ENCODE measurements around the gene PTPRH.
A peak's percentile ranks its signal among the peaks of the same experiment; 100 is the strongest.

Gene PTPRH, protein sequence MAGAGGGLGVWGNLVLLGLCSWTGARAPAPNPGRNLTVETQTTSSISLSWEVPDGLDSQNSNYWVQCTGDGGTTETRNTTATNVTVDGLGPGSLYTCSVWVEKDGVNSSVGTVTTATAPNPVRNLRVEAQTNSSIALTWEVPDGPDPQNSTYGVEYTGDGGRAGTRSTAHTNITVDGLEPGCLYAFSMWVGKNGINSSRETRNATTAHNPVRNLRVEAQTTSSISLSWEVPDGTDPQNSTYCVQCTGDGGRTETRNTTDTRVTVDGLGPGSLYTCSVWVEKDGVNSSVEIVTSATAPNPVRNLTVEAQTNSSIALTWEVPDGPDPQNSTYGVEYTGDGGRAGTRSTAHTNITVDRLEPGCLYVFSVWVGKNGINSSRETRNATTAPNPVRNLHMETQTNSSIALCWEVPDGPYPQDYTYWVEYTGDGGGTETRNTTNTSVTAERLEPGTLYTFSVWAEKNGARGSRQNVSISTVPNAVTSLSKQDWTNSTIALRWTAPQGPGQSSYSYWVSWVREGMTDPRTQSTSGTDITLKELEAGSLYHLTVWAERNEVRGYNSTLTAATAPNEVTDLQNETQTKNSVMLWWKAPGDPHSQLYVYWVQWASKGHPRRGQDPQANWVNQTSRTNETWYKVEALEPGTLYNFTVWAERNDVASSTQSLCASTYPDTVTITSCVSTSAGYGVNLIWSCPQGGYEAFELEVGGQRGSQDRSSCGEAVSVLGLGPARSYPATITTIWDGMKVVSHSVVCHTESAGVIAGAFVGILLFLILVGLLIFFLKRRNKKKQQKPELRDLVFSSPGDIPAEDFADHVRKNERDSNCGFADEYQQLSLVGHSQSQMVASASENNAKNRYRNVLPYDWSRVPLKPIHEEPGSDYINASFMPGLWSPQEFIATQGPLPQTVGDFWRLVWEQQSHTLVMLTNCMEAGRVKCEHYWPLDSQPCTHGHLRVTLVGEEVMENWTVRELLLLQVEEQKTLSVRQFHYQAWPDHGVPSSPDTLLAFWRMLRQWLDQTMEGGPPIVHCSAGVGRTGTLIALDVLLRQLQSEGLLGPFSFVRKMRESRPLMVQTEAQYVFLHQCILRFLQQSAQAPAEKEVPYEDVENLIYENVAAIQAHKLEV

DNA sequence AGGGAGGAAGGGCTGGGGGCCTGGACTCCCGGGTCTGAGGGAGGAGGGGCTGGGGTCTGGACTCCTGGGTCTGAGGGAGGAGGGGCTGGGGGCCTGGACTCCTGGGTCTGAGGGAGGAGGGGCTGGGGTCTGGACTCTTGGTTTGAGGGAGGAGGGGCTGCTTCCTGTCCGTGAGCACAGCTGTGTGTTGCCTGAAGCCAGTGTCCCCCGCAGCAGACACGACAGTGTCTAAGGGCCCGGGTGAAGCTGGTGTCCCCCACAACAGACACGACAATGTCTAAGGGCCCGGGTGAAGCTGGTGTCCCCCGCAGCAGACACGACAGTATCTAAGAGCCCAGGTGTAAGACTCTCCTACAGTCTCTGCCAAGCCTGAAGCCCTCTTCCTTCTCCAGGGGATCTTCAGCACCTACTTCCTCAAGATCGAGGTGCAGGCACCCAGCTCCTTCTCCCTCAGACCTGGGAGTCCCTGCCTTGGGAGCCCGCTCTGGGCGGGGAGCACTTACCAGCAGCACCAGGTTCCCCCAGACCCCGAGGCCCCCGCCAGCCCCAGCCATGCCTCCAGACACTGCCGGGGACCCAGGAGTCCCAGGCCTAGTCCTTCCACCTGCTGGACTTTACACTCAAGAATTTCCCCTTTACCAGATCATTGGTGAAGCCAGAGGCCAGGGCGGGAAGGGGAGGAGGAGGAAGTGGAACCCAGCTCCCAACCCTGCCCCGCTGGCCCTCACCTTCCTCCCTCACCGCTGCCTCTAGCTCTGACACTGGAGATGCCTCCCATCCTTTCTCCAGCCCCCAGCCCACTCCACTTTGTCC is at the start of gene PTPRH:
Gene PTPRH, minus strand, starts transcription at position 622 of the 813 bp plus-strand sequence. Its CDS starts 68 bp downstream, at position 554.
- peaks cover 9% of the 10 kb centered on the region; the same call in 1 of the 2 replicates for H3K9me3 ChIP-seq (ENCODE audit: control insufficient read depth, insufficient read depth, low read depth, low read length)
- H3K9ac ChIP-seq (ENCODE audit: low read length), result no peak within 1 kb of the TSS
- no peaks in the 10 kb centered on the region; the same call in 1 of the 2 replicates for H3K4me1 ChIP-seq (ENCODE audit: control insufficient read depth, insufficient read depth, low read length)
- H3K27ac ChIP-seq (ENCODE audit: low read depth, low read length), result no peak within 1 kb of the TSS
- H3K27me3 ChIP-seq (ENCODE audit: control insufficient read depth, insufficient read depth, low read length), result peaks cover 2% of the 10 kb centered on the region; the same call in 1 of the 2 replicates
- H3K4me3 ChIP-seq (ENCODE audit: low read depth, low read length), result no peak within 1 kb of the TSS
- no peaks in the 10 kb centered on the region for H3K36me3 ChIP-seq (ENCODE audit: control insufficient read depth, insufficient read depth, low read length)

DNA sequence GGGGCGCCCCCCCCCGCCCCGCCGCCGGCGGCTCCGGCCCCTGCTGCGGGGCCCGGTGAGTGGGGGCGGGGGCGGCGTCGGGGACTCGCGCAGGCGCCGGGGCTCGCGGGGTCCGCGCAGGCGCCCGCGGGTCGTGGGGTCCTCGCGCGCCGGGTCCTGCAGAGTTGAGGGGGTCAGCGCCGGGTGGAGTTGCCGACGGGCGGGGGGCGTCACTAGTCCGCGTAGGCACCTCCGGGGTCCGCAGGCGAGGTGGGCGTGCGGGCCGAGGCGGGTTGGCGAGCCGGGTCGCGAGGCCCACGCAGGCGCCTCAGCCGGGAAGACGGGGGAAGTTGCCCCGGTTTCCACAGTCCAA is 49.2 kb upstream of the PTPRH start:
- H3K27me3 ChIP-seq (ENCODE audit: control insufficient read depth, insufficient read depth, low read length), result no peaks in the 10 kb centered on the region
- peak overlapping the region; percentile 83; the same call in 1 of the 2 replicates for H3K27ac ChIP-seq (ENCODE audit: low read depth, low read length)
- peak overlapping the region; percentile 95 for H3K9ac ChIP-seq (ENCODE audit: low read length)
- H3K9me3 ChIP-seq (ENCODE audit: control insufficient read depth, insufficient read depth, low read depth, low read length), result no peaks in the 10 kb centered on the region
- H3K36me3 ChIP-seq (ENCODE audit: control insufficient read depth, insufficient read depth, low read length), result no peaks in the 10 kb centered on the region
- peaks cover 40% of the 10 kb centered on the region for H3K4me1 ChIP-seq (ENCODE audit: control insufficient read depth, insufficient read depth, low read length)
- H3K4me3 ChIP-seq (ENCODE audit: low read depth, low read length), result peak overlapping the region; percentile 98

DNA sequence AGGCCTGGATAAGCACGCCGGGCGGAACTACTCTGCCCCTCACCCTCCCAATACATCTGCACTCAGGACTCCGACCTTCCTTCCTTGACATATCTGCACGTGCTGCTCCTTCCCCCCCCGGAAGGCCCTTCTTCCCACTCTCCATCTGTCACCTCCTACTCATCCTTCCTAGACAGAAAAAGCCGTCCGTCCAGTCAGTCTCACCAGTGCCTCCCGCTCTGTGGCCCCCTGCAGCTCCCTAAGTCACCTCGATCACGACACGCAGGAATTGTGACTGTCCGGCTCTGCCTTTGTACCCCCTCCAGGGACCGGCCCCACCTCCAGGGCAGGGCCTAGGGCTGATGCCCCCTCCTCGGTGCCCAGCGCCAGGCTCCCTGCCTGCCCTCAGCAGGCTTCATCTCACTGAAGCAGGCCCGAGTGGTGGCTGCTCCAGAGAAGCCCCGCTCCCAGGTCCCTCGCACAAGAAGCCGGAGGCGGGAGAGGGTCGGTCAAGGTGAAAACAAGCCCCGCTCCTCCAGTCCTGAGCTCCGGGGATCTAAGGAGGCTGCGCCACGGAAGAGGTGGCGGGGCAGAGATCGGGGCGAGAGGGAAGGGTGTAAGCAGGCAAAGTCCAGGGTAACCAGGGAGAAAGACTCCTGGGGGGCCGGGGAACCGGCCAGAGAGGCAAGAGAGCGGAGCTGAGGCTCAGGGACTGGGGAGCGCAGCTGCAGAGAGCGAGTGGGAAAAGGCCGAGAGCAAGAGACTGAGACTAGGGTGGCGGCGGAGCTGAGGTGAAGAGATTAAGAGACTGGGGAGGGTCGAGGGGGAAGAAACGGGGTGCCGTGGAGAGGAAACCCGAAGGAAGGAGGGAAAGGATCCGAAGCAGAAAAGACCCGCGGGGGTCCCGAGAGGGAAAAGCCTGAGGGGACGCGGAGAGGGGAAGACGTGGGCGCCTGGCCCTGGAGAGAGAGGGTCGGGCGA is 48.4 kb upstream of the PTPRH start:
- Histone ChIP-seq H3K9me3 (ENCODE audit: control insufficient read depth, insufficient read depth, low read depth, low read length) (no peaks in the 10 kb centered on the region), H3K4me1 (ENCODE audit: control insufficient read depth, insufficient read depth, low read length) (peaks cover 40% of the 10 kb centered on the region), H3K27me3 (ENCODE audit: control insufficient read depth, insufficient read depth, low read length) (no peaks in the 10 kb centered on the region), H3K27ac (ENCODE audit: low read depth, low read length) (no peak overlapping the region), H3K4me3 (ENCODE audit: low read depth, low read length) (peak overlapping the region; percentile 98), H3K36me3 (ENCODE audit: control insufficient read depth, insufficient read depth, low read length) (no peaks in the 10 kb centered on the region), H3K9ac (ENCODE audit: low read length) (peak overlapping the region; percentile 70)

DNA sequence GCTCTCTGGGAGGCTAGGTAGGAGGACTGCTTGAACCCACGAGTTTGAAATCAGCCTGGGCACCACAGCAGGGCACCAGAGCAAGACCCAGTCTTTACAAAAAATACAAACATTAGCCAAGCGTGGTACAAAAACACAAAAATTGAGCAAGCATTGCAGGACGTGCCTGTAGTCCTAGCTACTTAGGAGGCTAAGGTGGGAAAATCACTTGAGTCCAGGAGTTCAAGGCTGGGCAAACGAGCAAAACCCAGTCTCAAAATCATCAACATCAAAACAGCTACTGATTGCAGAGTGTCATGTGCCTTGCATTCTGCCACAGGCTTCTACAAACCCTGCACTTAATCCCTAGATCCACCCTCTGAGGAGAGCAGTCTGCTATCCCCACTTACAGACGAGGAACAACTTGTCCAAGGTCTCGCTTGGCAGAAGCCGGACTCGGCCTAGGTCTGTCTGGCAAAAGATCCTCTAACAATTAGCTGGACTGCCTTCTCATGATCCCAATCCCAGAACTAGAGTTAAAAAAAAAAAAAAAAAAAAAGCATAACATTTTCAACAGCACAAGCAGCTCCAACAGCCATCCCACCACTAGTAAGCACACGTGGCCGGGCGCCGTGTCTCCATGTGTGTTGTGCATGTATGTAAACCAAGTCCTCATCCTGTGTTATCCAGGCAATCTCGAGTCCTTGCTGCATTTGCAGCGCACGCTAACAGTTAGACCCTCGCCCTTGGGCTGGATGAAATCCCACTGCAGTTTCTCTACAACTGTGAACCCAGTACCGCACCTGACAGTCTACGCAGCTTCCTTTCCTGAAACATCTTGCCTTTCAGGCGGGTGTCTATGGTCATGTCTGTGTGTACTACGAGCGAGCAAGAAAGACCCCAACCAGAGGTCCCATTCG is 47.5 kb upstream of the PTPRH start:
- 0 out of 2 replicates have a peak, but pooled peaks cover 1% of the 10 kb centered on the region for H3K36me3 ChIP-seq (ENCODE audit: control insufficient read depth, insufficient read depth, low read length)
- no peaks in the 10 kb centered on the region for H3K27me3 ChIP-seq (ENCODE audit: control insufficient read depth, insufficient read depth, low read length)
- no peaks in the 10 kb centered on the region for H3K9me3 ChIP-seq (ENCODE audit: control insufficient read depth, insufficient read depth, low read depth, low read length)
- H3K27ac ChIP-seq (ENCODE audit: low read depth, low read length), result no peak overlapping the region
- peaks cover 40% of the 10 kb centered on the region for H3K4me1 ChIP-seq (ENCODE audit: control insufficient read depth, insufficient read depth, low read length)
- peak overlapping the region; percentile 29 for H3K9ac ChIP-seq (ENCODE audit: low read length)
- peak overlapping the region; percentile 98 for H3K4me3 ChIP-seq (ENCODE audit: low read depth, low read length)

DNA sequence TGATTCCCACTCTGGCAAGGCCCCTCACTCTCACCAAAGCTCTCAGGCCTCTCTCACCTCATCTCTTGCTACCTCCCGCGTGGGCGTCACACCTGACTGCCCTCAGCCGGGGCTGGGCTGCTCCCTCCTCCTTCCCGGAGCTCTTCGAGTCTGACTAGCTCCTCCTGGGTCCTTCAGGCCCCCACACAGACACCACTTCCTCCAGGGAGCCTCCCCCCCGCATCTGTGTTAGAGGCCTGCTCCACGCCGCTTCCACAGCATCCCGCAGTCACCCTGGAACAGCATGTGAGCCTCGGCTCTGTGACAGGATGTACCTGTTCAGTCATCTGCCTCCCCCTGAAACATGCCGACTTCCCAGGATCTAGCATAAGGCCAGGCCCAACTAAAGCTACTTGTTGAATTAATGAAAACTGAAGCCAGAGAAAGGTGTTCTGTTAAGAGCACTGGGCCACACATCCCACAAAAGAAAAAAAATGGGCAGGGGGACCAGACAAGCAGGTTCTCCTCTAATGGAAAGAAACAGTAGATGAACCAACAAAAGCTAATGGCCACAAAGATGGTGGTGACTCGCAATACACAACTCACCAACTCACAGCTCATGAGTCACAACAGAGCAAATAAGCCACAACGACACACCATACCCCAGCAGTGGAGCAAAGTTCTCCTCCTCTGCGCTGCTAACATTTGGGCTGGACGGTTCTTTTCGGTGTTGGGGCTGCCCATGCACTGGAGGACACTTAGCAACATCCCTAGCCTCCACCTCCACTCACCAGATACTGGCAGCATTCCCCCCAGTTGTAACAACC is 46.5 kb upstream of the PTPRH start:
- no peaks in the 10 kb centered on the region for H3K9me3 ChIP-seq (ENCODE audit: control insufficient read depth, insufficient read depth, low read depth, low read length)
- H3K4me3 ChIP-seq (ENCODE audit: low read depth, low read length), result no peak overlapping the region
- H3K27ac ChIP-seq (ENCODE audit: low read depth, low read length), result no peak overlapping the region
- 0 out of 2 replicates have a peak, but pooled peaks cover 5% of the 10 kb centered on the region for H3K36me3 ChIP-seq (ENCODE audit: control insufficient read depth, insufficient read depth, low read length)
- H3K9ac ChIP-seq (ENCODE audit: low read length), result no peak overlapping the region
- peaks cover 40% of the 10 kb centered on the region for H3K4me1 ChIP-seq (ENCODE audit: control insufficient read depth, insufficient read depth, low read length)
- no peaks in the 10 kb centered on the region for H3K27me3 ChIP-seq (ENCODE audit: control insufficient read depth, insufficient read depth, low read length)

DNA sequence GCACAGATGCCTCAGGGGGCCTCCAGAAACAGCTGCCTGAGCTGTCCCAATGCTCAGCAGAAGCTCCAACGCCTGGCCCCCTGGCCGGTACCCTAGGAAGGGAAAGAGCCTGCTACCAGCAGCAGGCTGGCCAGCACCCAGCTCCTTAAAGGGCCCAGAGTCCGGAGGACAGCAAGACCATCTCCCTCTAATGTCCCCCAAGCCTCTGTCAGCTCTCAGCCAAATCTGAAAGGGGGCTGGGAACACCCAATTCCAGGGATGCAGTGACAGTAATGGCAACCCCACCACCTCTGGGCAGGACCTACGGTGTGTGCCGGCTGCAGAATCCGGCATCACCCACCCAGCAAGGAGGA is 45.3 kb upstream of the PTPRH start:
- no peak overlapping the region for H3K4me3 ChIP-seq (ENCODE audit: low read depth, low read length)
- H3K36me3 ChIP-seq (ENCODE audit: control insufficient read depth, insufficient read depth, low read length), result 0 out of 2 replicates have a peak, but pooled peaks cover 5% of the 10 kb centered on the region
- peak overlapping the region; percentile 9 for H3K9ac ChIP-seq (ENCODE audit: low read length)
- H3K9me3 ChIP-seq (ENCODE audit: control insufficient read depth, insufficient read depth, low read depth, low read length), result no peaks in the 10 kb centered on the region
- no peak overlapping the region for H3K27ac ChIP-seq (ENCODE audit: low read depth, low read length)
- H3K4me1 ChIP-seq (ENCODE audit: control insufficient read depth, insufficient read depth, low read length), result peaks cover 37% of the 10 kb centered on the region
- H3K27me3 ChIP-seq (ENCODE audit: control insufficient read depth, insufficient read depth, low read length), result no peaks in the 10 kb centered on the region

DNA sequence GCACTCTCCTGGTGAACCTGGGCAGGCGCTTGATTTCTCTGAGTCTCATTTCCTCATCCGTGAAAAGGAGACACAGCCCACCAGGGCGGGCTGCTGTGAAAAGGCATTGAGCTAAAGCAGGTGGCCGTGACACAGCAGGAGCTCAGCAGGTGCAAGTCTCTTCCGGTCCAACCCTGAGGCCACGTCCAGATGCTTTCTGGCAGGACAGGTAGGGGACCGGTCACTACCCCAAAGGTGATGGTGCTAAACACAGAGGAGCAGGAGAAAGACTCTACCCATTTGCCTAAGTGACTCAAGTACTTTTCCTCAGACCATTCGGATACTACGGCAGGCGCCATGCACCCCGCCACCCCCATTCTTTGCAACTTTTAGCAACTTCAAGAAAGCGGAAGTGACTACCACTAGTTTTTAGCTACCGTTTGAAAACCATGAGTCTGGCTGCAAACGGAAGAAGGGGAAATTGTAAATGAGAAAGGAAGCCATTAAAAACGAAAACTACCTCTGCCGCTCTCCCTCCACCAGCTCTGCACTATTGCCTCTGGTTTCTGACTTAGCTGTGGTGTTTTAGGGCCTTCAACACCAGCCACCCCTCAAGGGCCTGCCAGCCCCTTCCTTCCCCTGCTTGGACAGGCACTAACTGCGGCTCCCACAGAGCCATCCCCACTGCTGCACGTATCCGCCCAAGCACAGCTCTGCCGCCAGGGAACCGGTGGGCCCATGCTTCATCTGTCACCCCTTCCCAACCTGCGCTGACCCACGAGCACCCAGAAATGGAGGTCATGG is 44.7 kb upstream of the PTPRH start:
- peaks cover 37% of the 10 kb centered on the region for H3K4me1 ChIP-seq (ENCODE audit: control insufficient read depth, insufficient read depth, low read length)
- no peaks in the 10 kb centered on the region for H3K27me3 ChIP-seq (ENCODE audit: control insufficient read depth, insufficient read depth, low read length)
- H3K9ac ChIP-seq (ENCODE audit: low read length), result peak overlapping the region; percentile 9
- H3K27ac ChIP-seq (ENCODE audit: low read depth, low read length), result no peak overlapping the region
- H3K4me3 ChIP-seq (ENCODE audit: low read depth, low read length), result no peak overlapping the region
- no peaks in the 10 kb centered on the region for H3K9me3 ChIP-seq (ENCODE audit: control insufficient read depth, insufficient read depth, low read depth, low read length)
- H3K36me3 ChIP-seq (ENCODE audit: control insufficient read depth, insufficient read depth, low read length), result 0 out of 2 replicates have a peak, but pooled peaks cover 5% of the 10 kb centered on the region
